Endothelial cell of umbilical vein (primary cell): ENCODE data around the gene FSD2. TPM values are rescaled to one million over a fixed set of nuclear protein-coding genes. Genes with fewer than 3 reads are reported as not detected.

ENCODE experiments used
- BruUV-seq: library from RNA; stranded (reverse); fragments of 400-500 nt; replicated peaks from 2 replicates; lab custom pipeline; 2021; lab: Mats Ljungman, UMichigan
- CTCF ChIA-PET: fragments of 300-600, 350-600 bp; sonication (Branson Sonifier 250); formaldehyde crosslinking; loops from one replicate; lab custom pipeline; 2021; ENCODE audit warnings: antibody characterized with exemption, inconsistent platforms; lab: Charles Lee
- POLR2A ChIA-PET: fragments of 300-600, 350-600 bp; sonication (Branson Sonifier 250); formaldehyde crosslinking; loops from one replicate; lab custom pipeline; 2021; ENCODE audit warnings: antibody characterized with exemption, inconsistent platforms; lab: Charles Lee
- DNase-seq: peaks from one replicate; pipeline ENCODE4 v3.0.0-alpha.2; 2011; ENCODE audit warnings: low read depth, low spot score
- FAIRE-seq: peaks from 2 replicates; lab custom pipeline; 2011; peaks lifted over from hg19 to GRCh38; lab: Jason Lieb, UNC
- H2AFZ ChIP-seq: 2 replicates; pipeline ENCODE4 v1.6.0; 2012; ENCODE audit warnings: low read depth, low read length, control low read depth, inconsistent platforms
- H3K27ac ChIP-seq: 2 replicates; pipeline ENCODE4 v1.5.1; 2011; ENCODE audit warnings: low read depth, mild to moderate bottlenecking, control low read depth, low read length, moderate library complexity; ENCODE audit not compliant: insufficient read depth
- H3K27me3 ChIP-seq, 2 experiments: 2 replicates each; pipeline versions ENCODE4 v1.6.0 to v1.6.1; 2011; ENCODE audit warnings: low read length in 2 of 2, mixed read lengths in 1 of 2; ENCODE audit not compliant: control insufficient read depth in 2 of 2, insufficient read depth in 2 of 2
- H3K36me3 ChIP-seq, 2 experiments: 2 replicates in 1 of 2; 3 replicates in 1 of 2; pipeline ENCODE4 v1.5.1; 2011; ENCODE audit warnings: low read length in 2 of 2, mild to moderate bottlenecking in 1 of 2, moderate library complexity in 1 of 2; ENCODE audit not compliant: control insufficient read depth in 2 of 2, insufficient read depth in 2 of 2; ENCODE audit errors: extremely low read depth in 1 of 2
- H3K4me1 ChIP-seq: 3 replicates; pipeline ENCODE4 v1.5.1; 2011; ENCODE audit warnings: mild to moderate bottlenecking, low read length; ENCODE audit not compliant: control insufficient read depth, insufficient read depth; ENCODE audit errors: extremely low read depth
- H3K4me2 ChIP-seq: 2 replicates; pipeline ENCODE4 v1.6.1; 2011; ENCODE audit warnings: low read length, control low read depth, mixed read lengths; ENCODE audit not compliant: insufficient read depth
- H3K4me3 ChIP-seq, 3 experiments: fragments of 200-600 bp in 1 of 3; sonication (generic), shearing (Covaris generic) in 1 of 3; replicated peaks in 1 of 3; 2 replicates each; pipeline ENCODE4 v1.5.1; 2011 to 2016; ENCODE audit warnings: control low read depth in 3 of 3, low read length in 3 of 3, mild to moderate bottlenecking in 2 of 3, inconsistent platforms in 1 of 3, low read depth in 1 of 3, moderate library complexity in 1 of 3; ENCODE audit not compliant: insufficient read depth in 1 of 3
- H3K79me2 ChIP-seq: 2 replicates; pipeline ENCODE4 v1.6.0; 2012; ENCODE audit warnings: low read length, inconsistent platforms; ENCODE audit not compliant: control insufficient read depth, insufficient read depth
- H3K9ac ChIP-seq: replicated peaks from 2 replicates; pipeline ENCODE3; 2011; ENCODE audit warnings: low read length, control low read depth; ENCODE audit not compliant: insufficient read depth; ENCODE audit errors: extremely low read depth
- H3K9me1 ChIP-seq: replicated peaks from 3 replicates; pipeline ENCODE4 v1.6.0; 2011; ENCODE audit warnings: mild to moderate bottlenecking, low read length; ENCODE audit not compliant: control insufficient read depth, insufficient read depth; ENCODE audit errors: extremely low read depth
- H3K9me3 ChIP-seq: replicated peaks from 2 replicates; pipeline ENCODE4 v1.5.1; 2012; ENCODE audit warnings: low read length, inconsistent platforms; ENCODE audit not compliant: control insufficient read depth, insufficient read depth
- H4K20me1 ChIP-seq: replicated peaks from 2 replicates; pipeline ENCODE3; 2011; ENCODE audit warnings: mild to moderate bottlenecking, low read length; ENCODE audit not compliant: control insufficient read depth, insufficient read depth; ENCODE audit errors: extremely low read depth
- EZH2 ChIP-seq: IDR thresholded peaks from 2 replicates; pipeline ENCODE4 v1.6.1; 2012; ENCODE audit warnings: borderline replicate concordance, low read depth, mild to moderate bottlenecking, moderate library complexity, low read length, inconsistent platforms; ENCODE audit not compliant: severe bottlenecking
- FOS ChIP-seq: IDR thresholded peaks from 2 replicates; pipeline ENCODE4 v1.6.1; 2011; ENCODE audit warnings: mild to moderate bottlenecking, low read length, moderate library complexity, borderline replicate concordance; ENCODE audit not compliant: insufficient read depth
- GATA2 ChIP-seq: IDR thresholded peaks from 2 replicates; pipeline ENCODE4 v1.7.0; 2011; ENCODE audit warnings: low read depth, mild to moderate bottlenecking, moderate library complexity, mixed read lengths, low read length; ENCODE audit not compliant: insufficient read length, insufficient read depth
- JUN ChIP-seq: IDR thresholded peaks from 2 replicates; pipeline ENCODE4 v1.6.1; 2011; ENCODE audit warnings: borderline replicate concordance, low read depth; ENCODE audit not compliant: insufficient read length, insufficient read depth
- MYC ChIP-seq: IDR thresholded peaks from one replicate; pipeline ENCODE4 v1.6.1; 2011; ENCODE audit warnings: mild to moderate bottlenecking, low read depth, low read length
- POLR2A ChIP-seq: IDR thresholded peaks from 2 replicates; pipeline ENCODE4 v1.6.1; 2012; ENCODE audit warnings: low read depth, mild to moderate bottlenecking, control low read depth, low read length
- POLR2AphosphoS5 ChIP-seq: IDR thresholded peaks from 2 replicates; pipeline ENCODE4 v1.6.1; 2012; ENCODE audit warnings: low read depth, mild to moderate bottlenecking, control low read depth, low read length, moderate library complexity; ENCODE audit not compliant: insufficient read depth
- dilution Hi-C: fragments of 300-500 bp; cut with MboI; formaldehyde crosslinking; loops from one replicate; pipeline ENCODE4 v1.15.0; 2019; ENCODE audit warnings: low sequenced_read_pairs; ENCODE audit not compliant: extremely low pct_ligation_motif_present
- intact Hi-C: fragments of 100-400 bp; cut with micrococcal nuclease; formaldehyde crosslinking; loops from one replicate; pipeline ENCODE4 v1.10.0; 2022
- polyA plus RNA-seq, 4 experiments: library from polyadenylated mRNA; depleted of rRNA in 3 of 4; stranded (reverse) in 3 of 4; unstranded in 1 of 4; fragments of >200 nt; gene quantifications; 2 replicates each; pipeline versions ENCODE4 v1.2.1 to v1.2.3, GENCODE V29; 2011 to 2012; ENCODE audit warnings: missing spikeins in 1 of 4
- total RNA-seq: library from RNA; stranded (reverse); gene quantifications from 2 replicates; pipeline ENCODE4 v1.2.3, GENCODE V29; 2021
- TF ChIP-seq, protein P1 (sequence below): IDR thresholded peaks from 2 replicates; pipeline ENCODE4 v1.6.1; 2011; ENCODE audit not compliant: insufficient read depth, insufficient read length
- TF ChIP-seq, protein P2 (sequence below), 2 donors: IDR thresholded peaks; 1 replicate in 1 of 2; 2 replicates in 1 of 2; pipeline ENCODE4 v1.5.1; 2011; ENCODE audit warnings: low read length in 2 of 2, mild to moderate bottlenecking in 2 of 2, moderate library complexity in 2 of 2, control low read depth in 1 of 2, inconsistent platforms in 1 of 2, low read depth in 1 of 2; ENCODE audit not compliant: insufficient read depth in 1 of 2; ENCODE audit errors: extremely low read depth in 1 of 2

FSD2 gene
- total and polyA plus RNA-seq, 2 donors (not counting 3 experiments of a cell fraction or from before 2014, with no cell fraction given): not detected

- FAIRE-seq (no peak), DNase-seq (no peak)
- BruUV-seq: no TSS peak
- no peak overlapping the region for H2AFZ ChIP-seq
- intact Hi-C loops (no loop called here), dilution Hi-C loops (no loop called here)
- no peak overlapping the region for H3K4me3 ChIP-seq
- TF ChIP-seq POLR2A (no peak), JUN (no peak), MYC (no peak), EZH2 (no peak), GATA2 (no peak), POLR2AphosphoS5 (no peak), FOS (no peak)
- TF ChIP-seq, protein P1, sequence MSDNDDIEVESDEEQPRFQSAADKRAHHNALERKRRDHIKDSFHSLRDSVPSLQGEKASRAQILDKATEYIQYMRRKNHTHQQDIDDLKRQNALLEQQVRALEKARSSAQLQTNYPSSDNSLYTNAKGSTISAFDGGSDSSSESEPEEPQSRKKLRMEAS: no peak
- TF ChIP-seq, protein P2, sequence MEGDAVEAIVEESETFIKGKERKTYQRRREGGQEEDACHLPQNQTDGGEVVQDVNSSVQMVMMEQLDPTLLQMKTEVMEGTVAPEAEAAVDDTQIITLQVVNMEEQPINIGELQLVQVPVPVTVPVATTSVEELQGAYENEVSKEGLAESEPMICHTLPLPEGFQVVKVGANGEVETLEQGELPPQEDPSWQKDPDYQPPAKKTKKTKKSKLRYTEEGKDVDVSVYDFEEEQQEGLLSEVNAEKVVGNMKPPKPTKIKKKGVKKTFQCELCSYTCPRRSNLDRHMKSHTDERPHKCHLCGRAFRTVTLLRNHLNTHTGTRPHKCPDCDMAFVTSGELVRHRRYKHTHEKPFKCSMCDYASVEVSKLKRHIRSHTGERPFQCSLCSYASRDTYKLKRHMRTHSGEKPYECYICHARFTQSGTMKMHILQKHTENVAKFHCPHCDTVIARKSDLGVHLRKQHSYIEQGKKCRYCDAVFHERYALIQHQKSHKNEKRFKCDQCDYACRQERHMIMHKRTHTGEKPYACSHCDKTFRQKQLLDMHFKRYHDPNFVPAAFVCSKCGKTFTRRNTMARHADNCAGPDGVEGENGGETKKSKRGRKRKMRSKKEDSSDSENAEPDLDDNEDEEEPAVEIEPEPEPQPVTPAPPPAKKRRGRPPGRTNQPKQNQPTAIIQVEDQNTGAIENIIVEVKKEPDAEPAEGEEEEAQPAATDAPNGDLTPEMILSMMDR (IDR thresholded peaks at IDR 0.05; ENCODE audit: extremely low read depth in 1 of 2, insufficient read depth in 1 of 2, low read depth in 1 of 2, low read length in 2 of 2): no peak
- no peaks in the 10 kb centered on the region for H3K9me3 ChIP-seq
- no peak overlapping the region for H3K27ac ChIP-seq
- no peaks in the 10 kb centered on the region for H3K27me3 ChIP-seq
- no peaks in the 10 kb centered on the region for H3K36me3 ChIP-seq
- CTCF ChIA-PET: no interaction called here
- no peaks in the 10 kb centered on the region for H3K9me1 ChIP-seq
- no peak overlapping the region for H3K4me2 ChIP-seq
- no peaks in the 10 kb centered on the region for H3K79me2 ChIP-seq
- H3K4me1 ChIP-seq: no peaks in the 10 kb centered on the region
- no peaks in the 10 kb centered on the region for H4K20me1 ChIP-seq
- H3K9ac ChIP-seq: no peak overlapping the region
- POLR2A ChIA-PET: no interaction called here
Measured at GRCh38 chr15:82854554-82854953, 48.7 kb upstream of the FSD2 start.
